Activated naive CD4-positive, alpha-beta T cell treated with anti-CD3 and anti-CD28 coated beads, Interleukin-2, amount 50 U/mL, for 16 hours (primary cell): ENCODE data around the gene UBE2M.
A peak's percentile ranks its signal among the peaks of the same experiment; 100 is the strongest.

Source experiments
- DNase-seq: peaks from one replicate; pipeline ENCODE4 v3.0.0-alpha.2; 2020

UBE2M gene

GRCh38 chr19:58538257-58539168, 19.9 kb downstream of the UBE2M start:
- peak; percentile 51 for DNase-seq

- no peak for DNase-seq
Measured at GRCh38 chr19:58536852-58537798, 21.3 kb downstream of the UBE2M start.

GRCh38 chr19:58535857-58536256, 22.6 kb downstream of the UBE2M start:
- DNase-seq: no peak

GRCh38 chr19:58531034-58531840, 27.2 kb downstream of the UBE2M start:
- DNase-seq: no peak

GRCh38 chr19:58529405-58529804, 29.0 kb downstream of the UBE2M start:
- DNase-seq: no peak

- no peak for DNase-seq
Measured at GRCh38 chr19:58522709-58523108, 35.7 kb downstream of the UBE2M start.

GRCh38 chr19:58521651-58522050, 36.8 kb downstream of the UBE2M start:
- DNase-seq: no peak

- DNase-seq: no peak
Measured at GRCh38 chr19:58520257-58520599, 38.2 kb downstream of the UBE2M start.

- DNase-seq: peak; percentile 89
Measured at GRCh38 chr19:58519355-58520256, 38.8 kb downstream of the UBE2M start, which contains the start of gene ZBTB45. ZBTB45 (minus strand) TSS chr19:58519810; CDS start chr19:58517673, 2,137 bp downstream.

GRCh38 chr19:58519087-58519354, 39.4 kb downstream of the UBE2M start:
- DNase-seq: peak; percentile 50

GRCh38 chr19:58518256-58519086, 39.9 kb downstream of the UBE2M start:
- DNase-seq: no peak

GRCh38 chr19:58516964-58517833, 41.2 kb downstream of the UBE2M start:
- DNase-seq: no peak

GRCh38 chr19:58516246-58516836, 42.1 kb downstream of the UBE2M start:
- no peak for DNase-seq

- no peak for DNase-seq
Measured at GRCh38 chr19:58515259-58515658, 43.2 kb downstream of the UBE2M start.

GRCh38 chr19:58514564-58515022, 43.8 kb downstream of the UBE2M start:
- DNase-seq: no peak

- peak; percentile 98 for DNase-seq
Measured at GRCh38 chr19:58513694-58514563, 44.5 kb downstream of the UBE2M start.

GRCh38 chr19:58513213-58513693, 45.2 kb downstream of the UBE2M start:
- DNase-seq: no peak
